Measurements from ENCODE around the gene TMEM201.

TMEM201 gene

GRCh38 chr1:9633493-9633892, 44.8 kb downstream of the TMEM201 start:
- no peak for DNase-seq (ENCODE audit: low read depth)

DNA sequence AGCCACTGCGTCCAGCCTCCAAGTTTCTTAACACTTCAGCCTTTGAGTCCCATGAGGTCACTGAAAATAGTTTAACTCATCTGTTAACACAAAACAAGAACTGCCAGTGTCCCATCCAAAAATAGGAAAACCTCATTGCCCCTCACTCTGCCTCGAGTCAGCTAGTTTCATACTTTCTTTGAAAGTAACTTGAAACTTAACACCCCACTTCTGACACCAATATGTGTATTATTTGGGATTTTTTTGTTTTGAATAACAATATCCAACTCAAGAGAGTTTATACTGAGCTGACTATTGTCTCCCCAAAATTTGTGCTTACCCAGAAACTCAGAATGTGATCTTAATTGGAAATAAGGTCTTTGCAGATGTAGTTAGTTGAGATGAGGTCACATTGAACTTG, 45.9 kb downstream of the TMEM201 start:
- DNase-seq (ENCODE audit: low read depth), result no peak
- H3K4me3 ChIP-seq (ENCODE audit: low read depth, low read length), result no peak overlapping the region
- TF ChIP-seq CTCF (IDR thresholded peaks at IDR 0.05; ENCODE audit: low read depth, low read length, missing control alignments), result no peak
- in situ Hi-C loops (cut with HindIII; ENCODE audit: low sequenced_read_pairs), result loop anchor here (25.0 kb wide), 1 partner anchor 178 kb away; the partner anchor contains the start of gene CLSTN1

More at GRCh38 chr1:9633493-9633892, 44.8 kb downstream of the TMEM201 start:
- TF ChIP-seq CTCF (IDR thresholded peaks at IDR 0.05; ENCODE audit: low read depth, low read length, missing control alignments), result no peak
- no peak overlapping the region for H3K4me3 ChIP-seq (ENCODE audit: low read depth, low read length)
- in situ Hi-C loops (cut with HindIII; ENCODE audit: low sequenced_read_pairs), result loop anchor here (25.0 kb wide), 1 partner anchor 179 kb away; the partner anchor contains the start of gene CLSTN1

DNA sequence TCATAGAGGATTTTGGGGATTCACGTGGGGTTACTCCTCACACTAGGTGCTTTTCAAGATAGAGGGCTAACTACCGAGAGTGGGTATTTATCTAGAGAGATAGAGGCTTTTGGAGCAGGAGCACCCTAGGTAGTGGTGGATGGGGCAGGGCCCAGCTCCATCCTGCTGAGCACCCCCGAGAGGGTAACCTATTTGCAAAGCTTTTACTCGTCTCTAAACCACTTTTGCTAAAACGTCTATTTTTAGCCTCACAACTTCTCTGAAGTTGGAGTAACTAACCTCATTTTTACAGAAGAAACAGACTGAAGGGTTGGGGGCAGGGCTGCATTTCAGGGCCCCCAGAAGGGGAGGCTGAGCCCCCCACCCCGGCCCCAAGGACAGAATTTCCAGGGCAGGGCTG, 50.5 kb downstream of the TMEM201 start:
- no peak overlapping the region for H3K4me3 ChIP-seq (ENCODE audit: low read depth, low read length)
- in situ Hi-C loops (cut with HindIII; ENCODE audit: low sequenced_read_pairs), result loop anchor here (25.0 kb wide), 1 partner anchor 173 kb away; the partner anchor contains the start of gene CLSTN1
- DNase-seq (ENCODE audit: low read depth), result no peak
- no peak for TF ChIP-seq CTCF (IDR thresholded peaks at IDR 0.05; ENCODE audit: low read depth, low read length, missing control alignments)

GRCh38 chr1:9643351-9644256, 54.9 kb downstream of the TMEM201 start:
- no peak for DNase-seq (ENCODE audit: low read depth)
- H3K4me3 ChIP-seq (ENCODE audit: low read depth, low read length), result no peak overlapping the region
- in situ Hi-C loops (cut with HindIII; ENCODE audit: low sequenced_read_pairs), result loop anchor here (25.0 kb wide), 1 partner anchor 169 kb away; the partner anchor contains the start of gene CLSTN1
- TF ChIP-seq CTCF (IDR thresholded peaks at IDR 0.05; ENCODE audit: low read depth, low read length, missing control alignments), result no peak

DNA sequence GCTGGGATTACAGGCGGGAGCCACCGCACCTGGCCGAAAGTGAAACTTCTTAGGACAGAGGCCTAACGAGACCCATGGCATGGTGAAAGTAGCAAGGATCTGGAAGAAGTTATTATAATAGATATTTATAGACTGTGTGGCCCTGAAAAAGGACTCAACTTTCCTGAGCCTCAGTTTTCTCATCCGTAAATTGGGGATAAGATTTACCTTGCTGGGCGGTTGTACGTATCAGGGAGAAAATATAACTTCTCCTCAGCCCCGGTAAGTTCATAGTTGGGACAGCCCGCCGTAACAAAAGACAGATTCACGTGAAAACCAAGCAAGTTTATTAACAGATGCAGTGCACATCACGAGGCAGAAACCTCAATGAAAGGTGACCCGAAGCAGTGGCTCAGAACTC, 57.3 kb downstream of the TMEM201 start:
- no peak for DNase-seq (ENCODE audit: low read depth)
- in situ Hi-C loops (cut with HindIII; ENCODE audit: low sequenced_read_pairs), result loop anchor here (25.0 kb wide), 1 partner anchor 166 kb away; the partner anchor contains the start of gene CLSTN1
- no peak overlapping the region for H3K4me3 ChIP-seq (ENCODE audit: low read depth, low read length)
- TF ChIP-seq CTCF (IDR thresholded peaks at IDR 0.05; ENCODE audit: low read depth, low read length, missing control alignments), result no peak

DNA sequence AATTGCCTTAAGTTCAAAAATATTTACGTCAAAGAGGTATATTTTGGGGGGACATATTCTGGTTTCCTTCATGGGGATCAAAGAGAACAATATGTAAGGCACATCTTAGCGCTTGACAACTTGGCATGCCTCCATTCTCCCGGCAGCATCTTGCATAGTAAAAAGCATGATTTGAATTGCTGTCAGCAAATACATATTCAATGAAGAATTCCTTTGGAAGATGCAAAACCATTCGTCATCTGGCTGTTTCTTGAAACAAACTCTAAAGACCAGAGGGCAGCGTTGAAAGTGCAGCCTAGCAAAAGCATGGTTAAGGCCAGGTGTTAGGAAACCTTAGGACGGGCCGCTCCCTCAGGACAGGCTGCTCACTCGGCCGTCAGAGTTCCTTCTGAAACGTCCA, 59.5 kb downstream of the TMEM201 start:
- no peak for DNase-seq (ENCODE audit: low read depth)
- in situ Hi-C loops (cut with HindIII; ENCODE audit: low sequenced_read_pairs), result loop anchor here (25.0 kb wide), 1 partner anchor 164 kb away; the partner anchor contains the start of gene CLSTN1
- H3K4me3 ChIP-seq (ENCODE audit: low read depth, low read length), result no peak overlapping the region
- no peak for TF ChIP-seq CTCF (IDR thresholded peaks at IDR 0.05; ENCODE audit: low read depth, low read length, missing control alignments)

Data from astrocyte of the cerebellum (primary cell).